Brain microvascular endothelial cell (primary cell): ENCODE measurements around the gene FUBP1.
A peak's percentile ranks its signal among the peaks of the same experiment; 100 is the strongest.

ENCODE experiments used
- DNase-seq: peaks from one replicate; pipeline ENCODE4 v3.0.0-alpha.2; 2020
- H3K27ac ChIP-seq: fragments of 250-450 bp; sonication (Bioruptor Pico); 2 replicates; pipeline ENCODE4 v1.5.1; 2020; ENCODE audit warnings: mild to moderate bottlenecking, moderate library complexity
- H3K27me3 ChIP-seq: fragments of 250-450 bp; sonication (Bioruptor Pico); replicated peaks from 2 replicates; pipeline ENCODE4 v1.5.1; 2020; ENCODE audit warnings: mild to moderate bottlenecking
- H3K36me3 ChIP-seq: fragments of 250-450 bp; sonication (Bioruptor Pico); replicated peaks from 2 replicates; pipeline ENCODE4 v1.5.1; 2020; ENCODE audit warnings: mild to moderate bottlenecking
- H3K4me3 ChIP-seq: 2 replicates; pipeline ENCODE4 v1.5.1; 2011; ENCODE audit warnings: low read depth, mild to moderate bottlenecking, control low read depth, low read length, moderate library complexity
- CTCF ChIP-seq: IDR thresholded peaks from 2 replicates; pipeline ENCODE4 v1.5.1; 2011; ENCODE audit warnings: low read depth, mild to moderate bottlenecking, moderate library complexity, low read length, control low read depth, inconsistent platforms; ENCODE audit errors: missing control alignments
- in situ Hi-C: cut with HindIII; loops from 2 replicates; pipeline ENCODE4 v1.10.0; 2017; ENCODE audit warnings: low sequenced_read_pairs, low pct_ligation_motif_present

Gene FUBP1

GRCh38 chr1:78009836-78010235 is 31.0 kb upstream of the FUBP1 start:
- no peak for DNase-seq
- Histone ChIP-seq H3K4me3 (no peak overlapping the region), H3K27me3 (no peaks in the 10 kb centered on the region), H3K36me3 (peaks cover 24% of the 10 kb centered on the region), H3K27ac (peak overlapping the region; percentile 16)
- no peak for TF ChIP-seq CTCF
- in situ Hi-C loops: no loop called here

- in situ Hi-C loops: no loop called here
- H3K36me3 ChIP-seq: peaks cover 19% of the 10 kb centered on the region
- no peaks in the 10 kb centered on the region for H3K27me3 ChIP-seq
- H3K4me3 ChIP-seq: peak overlapping the region; percentile 26
- TF ChIP-seq CTCF: no peak
- no peak for DNase-seq
- no peak overlapping the region for H3K27ac ChIP-seq
Observed at GRCh38 chr1:78009276-78009675, 30.4 kb upstream of the FUBP1 start.

DNA sequence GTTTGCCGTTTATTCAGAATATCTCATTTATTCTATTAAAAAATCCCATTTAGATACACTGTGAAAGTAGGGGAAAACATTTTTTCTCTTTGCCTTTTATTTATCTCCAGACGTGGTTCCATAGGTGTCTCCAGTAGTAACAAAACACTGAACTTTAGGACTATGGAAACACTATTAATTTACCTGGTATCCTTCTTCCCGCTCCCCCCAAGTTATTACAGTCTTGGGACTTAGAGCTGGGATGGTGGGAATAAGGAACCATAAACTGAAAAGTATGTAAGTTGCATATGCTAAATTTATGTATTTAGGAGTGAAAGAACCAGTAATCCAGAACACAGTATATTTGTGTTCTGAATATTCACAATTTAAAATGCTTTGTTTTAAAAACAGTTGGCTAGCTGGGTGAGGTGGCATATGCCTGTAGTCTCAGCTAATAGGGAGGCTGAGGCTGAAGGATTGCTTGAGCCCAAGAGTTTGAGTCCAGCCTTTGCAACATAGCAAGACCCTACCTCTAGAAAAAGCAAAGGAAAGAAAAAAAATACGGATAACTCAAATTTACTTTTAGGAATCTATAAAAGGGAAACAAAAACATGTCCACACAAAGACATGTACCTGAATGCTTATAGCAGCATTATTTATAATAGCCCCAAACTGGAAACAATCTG is 28.9 kb upstream of the FUBP1 start:
- in situ Hi-C loops: no loop called here
- H3K36me3 ChIP-seq: peaks cover 7% of the 10 kb centered on the region
- TF ChIP-seq CTCF: no peak
- DNase-seq: no peak
- H3K4me3 ChIP-seq: peak overlapping the region; percentile 69
- peak overlapping the region; percentile 13 for H3K27ac ChIP-seq
- H3K27me3 ChIP-seq: no peaks in the 10 kb centered on the region

- no peaks in the 10 kb centered on the region for H3K36me3 ChIP-seq
- no peaks in the 10 kb centered on the region for H3K27me3 ChIP-seq
- H3K27ac ChIP-seq: peak overlapping the region; percentile 92
- in situ Hi-C loops: no loop called here
- TF ChIP-seq CTCF: no peak
- H3K4me3 ChIP-seq: peak overlapping the region; percentile 69
- DNase-seq: no peak
Observed at GRCh38 chr1:78006521-78006920, 27.6 kb upstream of the FUBP1 start.

DNA sequence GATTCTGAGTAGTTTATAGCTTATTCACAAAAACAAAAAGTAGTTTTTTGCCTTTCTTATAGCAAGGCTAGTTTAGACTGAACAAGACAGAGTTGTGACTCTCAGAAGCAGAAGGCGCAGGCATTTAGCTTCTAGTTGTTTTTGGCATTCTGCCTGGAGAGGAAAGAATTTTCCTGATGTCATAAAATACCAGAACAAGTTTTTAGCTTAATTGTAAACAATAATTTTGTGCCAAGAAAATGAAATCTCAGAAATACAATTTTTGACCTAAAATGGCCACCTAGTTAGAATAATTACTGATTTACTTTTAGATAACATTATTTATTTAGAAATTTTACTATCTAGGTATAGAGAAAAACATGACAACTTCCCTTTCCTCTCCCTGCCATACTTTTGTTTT is 26.9 kb upstream of the FUBP1 start:
- Histone ChIP-seq H3K27me3 (no peaks in the 10 kb centered on the region), H3K27ac (peak overlapping the region; percentile 92), H3K36me3 (no peaks in the 10 kb centered on the region), H3K4me3 (peak overlapping the region; percentile 69)
- no peak for TF ChIP-seq CTCF
- DNase-seq: peak; percentile 81
- in situ Hi-C loops: no loop called here

- no peak for DNase-seq
- H3K4me3 ChIP-seq: peak overlapping the region; percentile 69
- in situ Hi-C loops: no loop called here
- no peaks in the 10 kb centered on the region for H3K36me3 ChIP-seq
- no peaks in the 10 kb centered on the region for H3K27me3 ChIP-seq
- H3K27ac ChIP-seq: peak overlapping the region; percentile 92
- no peak for TF ChIP-seq CTCF
Observed at GRCh38 chr1:78005448-78005722, 26.5 kb upstream of the FUBP1 start.
